ENCODE results near the gene CC2D1A.
A peak's percentile ranks its signal among the peaks of the same experiment; 100 is the strongest.
"Not testable (repeated sequence)": the region's sequence is repeated elsewhere in the genome, so short reads cannot be mapped to it uniquely, and the experiment has no call there.

The CC2D1A gene

GRCh38 chr19:13963603-13964105 lies 57.7 kb downstream of the CC2D1A start:
- DNase-seq: no peak

GRCh38 chr19:13964776-13965175 lies 58.8 kb downstream of the CC2D1A start:
- no peak for DNase-seq

- DNase-seq: no peak
Measured at GRCh38 chr19:13965377-13965896, 59.4 kb downstream of the CC2D1A start.

GRCh38 chr19:13965926-13966683 lies 60.1 kb downstream of the CC2D1A start:
- no peak for DNase-seq

GRCh38 chr19:13966684-13967128 lies 60.7 kb downstream of the CC2D1A start:
- no peak for DNase-seq

- not testable (repeated sequence) for DNase-seq
Measured at GRCh38 chr19:13967206-13967605, 61.2 kb downstream of the CC2D1A start.

- DNase-seq: no peak
Measured at GRCh38 chr19:13968383-13968935, 62.5 kb downstream of the CC2D1A start.

- no peak for DNase-seq
Measured at GRCh38 chr19:13968999-13969398, 63.0 kb downstream of the CC2D1A start.

- DNase-seq: no peak
Measured at GRCh38 chr19:13969897-13970296, 63.9 kb downstream of the CC2D1A start.

GRCh38 chr19:13971868-13972267 lies 65.9 kb downstream of the CC2D1A start:
- DNase-seq: not testable (repeated sequence)

GRCh38 chr19:13972368-13973155 lies 66.6 kb downstream of the CC2D1A start:
- no peak for DNase-seq

- DNase-seq: not testable (repeated sequence)
Measured at GRCh38 chr19:13973479-13973878, 67.5 kb downstream of the CC2D1A start.

GRCh38 chr19:13974073-13974472 lies 68.1 kb downstream of the CC2D1A start:
- peak; percentile 55 for DNase-seq

- DNase-seq: no peak
Measured at GRCh38 chr19:13975870-13976269, 69.9 kb downstream of the CC2D1A start.

- DNase-seq: no peak
Measured at GRCh38 chr19:13976446-13976845, 70.4 kb downstream of the CC2D1A start.

- DNase-seq: no peak
Measured at GRCh38 chr19:13977803-13978202, 71.8 kb downstream of the CC2D1A start.

GRCh38 chr19:13978351-13979243 lies 72.6 kb downstream of the CC2D1A start:
- peak; percentile 46 for DNase-seq

GRCh38 chr19:13979244-13979615 lies 73.2 kb downstream of the CC2D1A start:
- no peak for DNase-seq

- no peak for DNase-seq
Measured at GRCh38 chr19:13979686-13980085, 73.7 kb downstream of the CC2D1A start.

- DNase-seq: no peak
Measured at GRCh38 chr19:13980340-13980739, 74.3 kb downstream of the CC2D1A start.

Data from CD4-positive, alpha-beta T cell treated with Interleukin-21 for 1 hour (primary cell).